Hepatocyte (in vitro differentiated cells): Measurements from ENCODE around the gene FAM170B.

Source experiments
- CTCF ChIP-seq: fragments of 200-600 bp; sonication (generic); IDR thresholded peaks from 2 replicates; pipeline ENCODE4 v1.5.1; 2016; ENCODE audit warnings: antibody characterized with exemption, mild to moderate bottlenecking; ENCODE audit not compliant: poor library complexity
- EZH2 ChIP-seq: fragments of 200-600 bp; sonication (generic); IDR thresholded peaks from 2 replicates; pipeline ENCODE4 v1.6.1; 2016; ENCODE audit warnings: antibody characterized with exemption, mild to moderate bottlenecking, borderline replicate concordance
- EZH2phosphoT487 ChIP-seq: fragments of 200-600 bp; sonication (generic); IDR thresholded peaks from one replicate; pipeline ENCODE4 v1.6.1; 2018; ENCODE audit warnings: antibody characterized with exemption, mild to moderate bottlenecking, low read depth, moderate library complexity; ENCODE audit not compliant: unreplicated experiment, severe bottlenecking

GRCh38 chr10:49139028-49139845 lies 5.4 kb upstream of the FAM170B start:
- TF ChIP-seq EZH2 = no peak
- no peak for TF ChIP-seq CTCF
- TF ChIP-seq EZH2phosphoT487 = no peak
